Measurements from ENCODE around the gene SCFD2.

DNA sequence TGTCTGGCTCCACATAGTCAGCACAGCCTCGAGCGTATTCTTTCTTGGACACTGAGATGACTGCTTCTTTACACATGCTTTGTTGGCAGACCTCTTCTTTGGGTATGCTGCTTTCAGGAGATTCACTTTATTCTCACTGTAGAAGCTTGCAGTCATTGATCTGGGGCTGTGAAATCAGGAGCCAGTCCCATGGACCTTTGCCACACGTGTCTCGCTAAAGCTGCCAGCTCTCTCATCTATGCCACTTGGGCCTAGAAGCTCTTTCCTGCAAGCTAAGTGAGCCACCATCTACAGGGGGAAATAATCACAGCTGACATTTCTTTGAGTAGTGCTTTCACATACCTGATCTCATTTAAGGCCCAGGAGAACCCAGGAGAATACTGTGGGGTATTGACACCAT, 498.7 kb downstream of the SCFD2 start:
- TF ChIP-seq, protein P1, sequence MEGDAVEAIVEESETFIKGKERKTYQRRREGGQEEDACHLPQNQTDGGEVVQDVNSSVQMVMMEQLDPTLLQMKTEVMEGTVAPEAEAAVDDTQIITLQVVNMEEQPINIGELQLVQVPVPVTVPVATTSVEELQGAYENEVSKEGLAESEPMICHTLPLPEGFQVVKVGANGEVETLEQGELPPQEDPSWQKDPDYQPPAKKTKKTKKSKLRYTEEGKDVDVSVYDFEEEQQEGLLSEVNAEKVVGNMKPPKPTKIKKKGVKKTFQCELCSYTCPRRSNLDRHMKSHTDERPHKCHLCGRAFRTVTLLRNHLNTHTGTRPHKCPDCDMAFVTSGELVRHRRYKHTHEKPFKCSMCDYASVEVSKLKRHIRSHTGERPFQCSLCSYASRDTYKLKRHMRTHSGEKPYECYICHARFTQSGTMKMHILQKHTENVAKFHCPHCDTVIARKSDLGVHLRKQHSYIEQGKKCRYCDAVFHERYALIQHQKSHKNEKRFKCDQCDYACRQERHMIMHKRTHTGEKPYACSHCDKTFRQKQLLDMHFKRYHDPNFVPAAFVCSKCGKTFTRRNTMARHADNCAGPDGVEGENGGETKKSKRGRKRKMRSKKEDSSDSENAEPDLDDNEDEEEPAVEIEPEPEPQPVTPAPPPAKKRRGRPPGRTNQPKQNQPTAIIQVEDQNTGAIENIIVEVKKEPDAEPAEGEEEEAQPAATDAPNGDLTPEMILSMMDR (IDR thresholded peaks at IDR 0.05): no peak
- no peak for TF ChIP-seq POLR2A (IDR thresholded peaks at IDR 0.05)
- TF ChIP-seq POLR2AphosphoS5 (IDR thresholded peaks at IDR 0.05): no peak
